ENCODE data around the gene ABCC6.
"Not testable (repeated sequence)": the region's sequence is repeated elsewhere in the genome, so short reads cannot be mapped to it uniquely, and the experiment has no call there.

ABCC6 gene

DNA sequence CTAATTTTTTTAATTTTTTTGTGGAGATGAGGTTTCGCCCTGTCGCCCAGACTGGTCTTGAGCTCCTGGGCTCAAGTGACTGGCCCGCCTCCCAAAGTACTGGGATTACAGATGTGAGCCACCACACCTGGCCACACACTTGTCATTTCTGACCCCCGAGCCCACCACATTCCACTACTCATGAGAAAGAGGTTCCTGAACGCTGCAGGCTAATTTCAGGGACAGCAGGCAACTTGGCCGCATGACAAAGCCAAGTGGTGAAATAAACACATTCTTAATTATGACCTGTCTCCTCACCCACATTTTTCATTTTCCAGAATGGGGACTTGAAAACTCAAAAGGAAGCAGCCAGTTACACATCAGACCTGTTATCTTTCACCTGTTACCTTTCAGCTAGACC, 114.5 kb downstream of the ABCC6 start:
- TF ChIP-seq, protein P1, sequence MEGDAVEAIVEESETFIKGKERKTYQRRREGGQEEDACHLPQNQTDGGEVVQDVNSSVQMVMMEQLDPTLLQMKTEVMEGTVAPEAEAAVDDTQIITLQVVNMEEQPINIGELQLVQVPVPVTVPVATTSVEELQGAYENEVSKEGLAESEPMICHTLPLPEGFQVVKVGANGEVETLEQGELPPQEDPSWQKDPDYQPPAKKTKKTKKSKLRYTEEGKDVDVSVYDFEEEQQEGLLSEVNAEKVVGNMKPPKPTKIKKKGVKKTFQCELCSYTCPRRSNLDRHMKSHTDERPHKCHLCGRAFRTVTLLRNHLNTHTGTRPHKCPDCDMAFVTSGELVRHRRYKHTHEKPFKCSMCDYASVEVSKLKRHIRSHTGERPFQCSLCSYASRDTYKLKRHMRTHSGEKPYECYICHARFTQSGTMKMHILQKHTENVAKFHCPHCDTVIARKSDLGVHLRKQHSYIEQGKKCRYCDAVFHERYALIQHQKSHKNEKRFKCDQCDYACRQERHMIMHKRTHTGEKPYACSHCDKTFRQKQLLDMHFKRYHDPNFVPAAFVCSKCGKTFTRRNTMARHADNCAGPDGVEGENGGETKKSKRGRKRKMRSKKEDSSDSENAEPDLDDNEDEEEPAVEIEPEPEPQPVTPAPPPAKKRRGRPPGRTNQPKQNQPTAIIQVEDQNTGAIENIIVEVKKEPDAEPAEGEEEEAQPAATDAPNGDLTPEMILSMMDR (conservative IDR thresholded peaks at IDR 0.05; ENCODE audit: low read depth): no peak
- ChIA-PET CTCF (interaction anchor here (0.6 to 0.7 kb wide), 2 partner anchors 90 to 342 kb away, joined by 3 read pairs; no protein-coding TSS in a partner anchor), POLR2A (ENCODE audit: low non-redundant PET) (no interaction called here)

DNA sequence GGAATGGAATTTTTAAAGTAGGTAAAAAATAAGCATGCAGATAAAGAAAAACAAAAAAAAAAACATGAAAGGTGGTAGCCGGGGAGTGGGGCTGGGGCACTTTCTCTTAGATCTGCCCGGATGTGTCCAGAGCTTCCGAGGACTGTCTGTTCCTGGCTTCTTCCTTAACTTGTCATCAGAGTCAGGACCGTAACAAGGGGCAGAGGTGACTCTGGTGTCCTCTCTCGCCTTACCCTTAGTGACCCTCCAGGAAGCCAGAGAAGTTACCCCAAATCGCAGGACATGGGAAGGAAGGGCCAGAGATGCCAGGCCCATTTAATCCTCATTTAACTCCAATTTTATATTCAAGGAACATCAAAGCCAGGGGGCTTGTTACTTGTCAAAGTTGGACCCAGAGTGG, 115.5 kb downstream of the ABCC6 start:
- H3K27ac ChIP-seq: no peak overlapping the region
- ChIA-PET CTCF (interaction anchor here (0.6 to 0.7 kb wide), 2 partner anchors 36 to 352 kb away, joined by 5 read pairs; no protein-coding TSS in a partner anchor), POLR2A (ENCODE audit: low non-redundant PET) (no interaction called here)
- no peak for DNase-seq (ENCODE audit: low spot score)
- TF ChIP-seq, protein P1 (conservative IDR thresholded peaks at IDR 0.05; ENCODE audit: low read depth): no peak

More for the DNA sequence above, 114.5 kb downstream of the ABCC6 start:
- DNase-seq (ENCODE audit: low spot score): no peak
- no peak overlapping the region for H3K27ac ChIP-seq

DNA sequence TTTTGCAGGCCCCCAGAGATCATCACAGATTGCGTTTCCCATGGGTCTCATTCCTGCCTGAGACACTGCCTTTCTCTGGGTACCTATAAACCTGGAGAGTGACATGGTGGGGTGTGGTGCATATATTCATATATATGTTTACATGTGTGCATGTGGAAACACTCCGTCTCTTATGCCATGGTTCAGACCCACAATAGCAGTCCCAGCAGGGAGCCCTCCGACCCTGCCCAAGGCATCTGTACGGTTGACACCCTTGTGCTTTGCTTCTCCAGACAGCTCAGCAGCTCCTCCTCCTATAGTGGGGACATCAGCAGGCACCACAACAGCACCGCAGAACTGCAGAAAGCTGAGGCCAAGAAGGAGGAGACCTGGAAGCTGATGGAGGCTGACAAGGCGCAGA, 116.8 kb downstream of the ABCC6 start:
- TF ChIP-seq, protein P1 (conservative IDR thresholded peaks at IDR 0.05; ENCODE audit: low read depth): no peak
- ChIA-PET CTCF (no interaction called here), POLR2A (ENCODE audit: low non-redundant PET) (no interaction called here)
- H3K27ac ChIP-seq: no peak overlapping the region
- no peak for DNase-seq (ENCODE audit: low spot score)

DNA sequence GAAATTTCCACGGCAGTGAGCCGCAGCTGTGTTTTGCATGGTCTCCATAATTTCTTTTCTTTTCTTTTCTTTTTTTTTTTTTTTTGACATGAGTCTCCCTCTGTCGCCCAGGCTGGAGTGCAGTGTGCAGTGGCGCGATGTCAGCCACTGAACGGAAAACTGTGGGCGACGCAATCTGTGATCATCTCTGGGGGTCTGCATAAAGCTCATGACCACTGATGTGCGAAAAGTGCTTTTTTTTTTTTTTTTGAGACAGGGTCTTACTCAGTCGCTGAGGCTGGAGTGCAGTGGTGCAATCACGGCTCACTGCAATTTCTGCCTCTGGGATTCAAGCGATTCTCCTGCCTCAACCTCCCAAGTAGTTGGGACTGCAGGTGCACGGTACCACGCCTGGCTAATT, 117.6 kb downstream of the ABCC6 start:
- H3K27ac ChIP-seq: no peak overlapping the region
- ChIA-PET POLR2A (ENCODE audit: low non-redundant PET) (interaction anchor here (0.6 kb wide), 1 partner anchor 265 kb away, joined by 4 read pairs; no protein-coding TSS in a partner anchor), CTCF (interaction anchor here (0.6 kb wide), 1 partner anchor 340 kb away, joined by 3 read pairs; no protein-coding TSS in a partner anchor)
- TF ChIP-seq, protein P1 (conservative IDR thresholded peaks at IDR 0.05; ENCODE audit: low read depth): no peak
- DNase-seq (ENCODE audit: low spot score): no peak

DNA sequence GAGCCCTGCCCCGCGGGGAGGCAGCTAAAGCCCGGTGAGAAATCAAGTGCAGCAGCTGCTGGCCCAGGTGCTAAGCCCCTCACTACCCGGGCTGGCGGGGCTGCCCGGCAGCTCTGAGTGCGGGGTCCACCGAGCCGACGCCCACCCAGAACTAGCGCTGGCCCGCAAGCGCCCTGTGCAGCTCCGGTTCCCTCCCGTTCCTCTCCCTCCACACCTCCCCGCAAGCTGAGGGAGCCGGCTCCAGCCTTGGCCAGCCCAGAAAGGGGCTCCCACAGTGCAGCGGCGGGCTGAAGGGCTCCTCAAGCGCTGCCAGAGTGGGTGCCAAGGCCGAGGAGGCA, 118.5 kb downstream of the ABCC6 start:
- H3K27ac ChIP-seq: 0 out of 2 replicates have a peak overlapping the region, but pooled peaks have one; percentile 2
- DNase-seq (ENCODE audit: low spot score); POLR2A ChIA-PET (ENCODE audit: low non-redundant PET): not testable (repeated sequence)
- CTCF ChIA-PET: interaction anchor here (0.6 kb wide), 1 partner anchor 60 kb away, joined by 3 read pairs; no protein-coding TSS in a partner anchor

DNA sequence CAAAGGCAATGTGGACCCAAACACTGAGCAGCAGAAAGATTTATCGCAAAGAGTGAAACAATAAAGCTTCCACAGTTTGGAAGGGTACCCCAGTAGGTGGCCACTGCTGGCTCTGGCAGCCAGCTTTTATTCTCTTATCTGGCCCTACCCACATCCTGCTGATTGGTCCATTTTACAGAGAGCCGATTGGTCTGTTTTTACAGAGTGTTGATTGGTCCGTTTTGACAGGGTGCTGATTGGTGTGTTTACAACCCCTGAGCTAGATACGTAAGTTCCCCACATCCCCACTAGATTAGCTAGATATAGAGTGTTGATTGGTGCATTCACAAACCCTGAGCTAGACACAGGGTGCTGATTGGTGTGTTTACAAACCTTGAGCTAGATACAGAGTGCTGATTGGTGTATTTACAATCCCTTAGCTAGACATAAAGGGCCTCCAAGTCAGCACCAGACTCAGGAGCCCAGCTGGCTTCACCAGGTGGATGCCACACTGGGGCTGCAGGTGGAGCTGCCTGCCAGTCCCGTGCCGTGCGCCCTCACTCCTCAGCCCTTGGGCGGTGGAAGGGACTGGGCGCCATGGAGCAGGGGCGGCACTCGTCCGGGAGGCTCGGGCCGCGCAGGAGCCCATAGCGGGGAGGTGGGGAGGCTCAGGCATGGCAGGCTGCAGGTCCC, 119.0 kb downstream of the ABCC6 start:
- H3K27ac ChIP-seq: 0 out of 2 replicates have a peak overlapping the region, but pooled peaks have one; percentile 2
- POLR2A ChIA-PET (ENCODE audit: low non-redundant PET); DNase-seq (ENCODE audit: low spot score): not testable (repeated sequence)
- CTCF ChIA-PET: interaction anchor here (0.6 kb wide), 1 partner anchor 60 kb away, joined by 3 read pairs; no protein-coding TSS in a partner anchor

DNA sequence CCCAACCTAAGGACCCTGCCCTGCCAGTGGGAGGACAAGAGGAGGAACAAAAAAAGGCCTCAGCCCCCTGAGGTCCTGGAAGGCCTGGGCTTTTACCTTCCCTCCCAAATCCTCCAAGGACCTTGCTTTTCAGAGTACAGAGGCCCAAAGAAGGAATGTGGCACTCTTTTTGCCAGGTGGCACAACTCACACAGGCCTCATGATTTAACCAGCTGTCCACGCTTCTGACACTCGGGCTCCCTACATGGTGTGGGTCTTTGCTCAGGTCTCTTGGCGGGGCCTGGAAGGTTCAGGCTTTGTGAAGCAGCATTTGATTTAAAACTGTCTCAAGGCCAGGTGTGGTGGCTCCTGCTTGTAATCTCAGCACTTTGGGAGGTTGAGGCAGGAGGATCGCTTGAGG, 120.6 kb downstream of the ABCC6 start:
- ChIA-PET CTCF (no interaction called here), POLR2A (ENCODE audit: low non-redundant PET) (no interaction called here)
- TF ChIP-seq, protein P1 (conservative IDR thresholded peaks at IDR 0.05; ENCODE audit: low read depth): no peak
- DNase-seq (ENCODE audit: low spot score): no peak
- no peak overlapping the region for H3K27ac ChIP-seq
